Brain pericyte (primary cell): Measurements from ENCODE around the gene KCNQ1.

ENCODE experiments used
- DNase-seq: peaks from one replicate; pipeline ENCODE4 v3.0.0-alpha.2; 2012; ENCODE audit warnings: low read depth, low spot score

KCNQ1 gene

GRCh38 chr11:2523821-2524391, 79.1 kb downstream of the KCNQ1 start:
- no peak for DNase-seq

GRCh38 chr11:2524446-2525165, 79.8 kb downstream of the KCNQ1 start:
- DNase-seq: no peak

- DNase-seq: no peak
Measured at GRCh38 chr11:2525166-2525861, 80.5 kb downstream of the KCNQ1 start.

- DNase-seq: no peak
Measured at GRCh38 chr11:2525941-2526807, 81.4 kb downstream of the KCNQ1 start.

- DNase-seq: no peak
Measured at GRCh38 chr11:2526808-2527381, 82.1 kb downstream of the KCNQ1 start.

- no peak for DNase-seq
Measured at GRCh38 chr11:2527621-2528291, 82.9 kb downstream of the KCNQ1 start.

GRCh38 chr11:2528301-2529050, 83.7 kb downstream of the KCNQ1 start:
- no peak for DNase-seq

- no peak for DNase-seq
Measured at GRCh38 chr11:2529173-2529572, 84.4 kb downstream of the KCNQ1 start.

- no peak for DNase-seq
Measured at GRCh38 chr11:2529636-2530035, 84.8 kb downstream of the KCNQ1 start.

- no peak for DNase-seq
Measured at GRCh38 chr11:2530131-2530854, 85.5 kb downstream of the KCNQ1 start.

GRCh38 chr11:2530855-2531200, 86.0 kb downstream of the KCNQ1 start:
- no peak for DNase-seq

GRCh38 chr11:2531277-2531986, 86.6 kb downstream of the KCNQ1 start:
- no peak for DNase-seq

- DNase-seq: no peak
Measured at GRCh38 chr11:2531987-2532703, 87.3 kb downstream of the KCNQ1 start.

GRCh38 chr11:2532704-2533586, 88.1 kb downstream of the KCNQ1 start:
- peak; percentile 63 for DNase-seq

GRCh38 chr11:2533587-2534133, 88.9 kb downstream of the KCNQ1 start:
- peak; percentile 38 for DNase-seq

- DNase-seq: no peak
Measured at GRCh38 chr11:2534134-2534956, 89.5 kb downstream of the KCNQ1 start.
